PC-3 (cell line): ENCODE results near the gene ARHGAP6. TPM values are rescaled to one million over a fixed set of nuclear protein-coding genes. Genes with fewer than 3 reads are reported as not detected.

Experiments used
- ATAC-seq: fragments of 200-7000 bp; cut with Tn5 transposase; 2 replicates; pipeline ENCODE4 v1.9.1; 2020; ENCODE audit warnings: mild to moderate bottlenecking, moderate library complexity
- BruUV-seq: library from RNA; stranded (reverse); fragments of 400-500 nt; replicated peaks from 2 replicates; lab custom pipeline; 2021; lab: Mats Ljungman, UMichigan
- CTCF ChIA-PET: fragments of 300-600 bp; sonication (Branson Sonifier 250); formaldehyde crosslinking; loops from one replicate; lab custom pipeline; 2022; ENCODE audit warnings: antibody characterized with exemption; lab: Charles Lee
- POLR2A ChIA-PET: fragments of 300-600 bp; sonication (Branson Sonifier 250); formaldehyde crosslinking; loops from one replicate; lab custom pipeline; 2022; ENCODE audit warnings: antibody characterized with exemption; ENCODE audit not compliant: unreplicated experiment; lab: Charles Lee
- DNase-seq: peaks from one replicate; pipeline ENCODE4 v3.0.0-alpha.2; 2015
- H2AFZ ChIP-seq: fragments of 300-600 bp; sonication (generic); 2 replicates; pipeline ENCODE4 v1.6.0; 2016; ENCODE audit warnings: antibody characterized with exemption, low read length
- H3F3A ChIP-seq: fragments of 300-600 bp; sonication (generic); one replicate; pipeline ENCODE4 v1.6.0; 2017; ENCODE audit warnings: antibody characterized with exemption, low read length, control low read depth, mild to moderate bottlenecking; ENCODE audit not compliant: unreplicated experiment
- H3K27ac ChIP-seq: fragments of 300-600 bp; sonication (generic); 2 replicates; pipeline ENCODE4 v1.5.1; 2016; ENCODE audit warnings: mild to moderate bottlenecking, low read length
- H3K27me3 ChIP-seq: fragments of 300-600 bp; sonication (generic); 2 replicates; pipeline ENCODE4 v1.6.1; 2016; ENCODE audit warnings: low read length, mixed read lengths
- H3K36me3 ChIP-seq: fragments of 300-600 bp; sonication (generic); 2 replicates; pipeline ENCODE4 v1.6.1; 2016; ENCODE audit warnings: low read depth, mixed run types, low read length, mixed read lengths
- H3K4me1 ChIP-seq: fragments of 300-600 bp; sonication (generic); 2 replicates; pipeline ENCODE4 v1.5.1; 2016; ENCODE audit warnings: low read length; ENCODE audit not compliant: insufficient read depth
- H3K4me2 ChIP-seq: fragments of 300-600 bp; sonication (generic); 2 replicates; pipeline ENCODE4 v1.6.0; 2016; ENCODE audit warnings: low read length
- H3K4me3 ChIP-seq: fragments of 300-600 bp; sonication (generic); 2 replicates; pipeline ENCODE4 v1.5.1; 2016; ENCODE audit warnings: mild to moderate bottlenecking, low read length, mixed read lengths
- H3K79me2 ChIP-seq: fragments of 300-600 bp; sonication (generic); 2 replicates; pipeline ENCODE4 v1.6.1; 2017; ENCODE audit warnings: low read length, mixed read lengths
- H3K9ac ChIP-seq: fragments of 300-600 bp; sonication (generic); 2 replicates; pipeline ENCODE4 v1.6.0; 2016; ENCODE audit warnings: mild to moderate bottlenecking, low read length
- H3K9me2 ChIP-seq: fragments of 300-600 bp; sonication (generic); replicated peaks from 2 replicates; pipeline ENCODE4 v1.6.1; 2016; ENCODE audit warnings: mixed run types, low read length, mixed read lengths
- H3K9me3 ChIP-seq: fragments of 300-600 bp; sonication (generic); 2 replicates; pipeline ENCODE4 v1.6.1; 2016; ENCODE audit warnings: low read length, mixed read lengths
- H4K20me1 ChIP-seq: fragments of 300-600 bp; sonication (generic); 2 replicates; pipeline ENCODE4 v1.6.1; 2016; ENCODE audit warnings: low read length, mixed read lengths
- CTCF ChIP-seq: fragments of 300-600 bp; sonication (generic); conservative IDR thresholded peaks from 2 replicates; pipeline ENCODE4 v1.5.1; 2017; ENCODE audit warnings: antibody characterized with exemption, low read depth, mild to moderate bottlenecking, low read length
- EZH2 ChIP-seq: fragments of 300-600 bp; sonication (generic); IDR thresholded peaks from one replicate; pipeline ENCODE4 v1.6.1; 2017; ENCODE audit warnings: antibody characterized with exemption, mild to moderate bottlenecking, low read length; ENCODE audit not compliant: unreplicated experiment
- EZH2phosphoT487 ChIP-seq: fragments of 300-600 bp; sonication (generic); IDR thresholded peaks from 2 replicates; pipeline ENCODE4 v1.6.1; 2018; ENCODE audit warnings: mild to moderate bottlenecking, antibody characterized with exemption, low read length, borderline replicate concordance
- intact Hi-C: fragments of 100-400 bp; cut with micrococcal nuclease; formaldehyde crosslinking; loops from 2 replicates; pipeline ENCODE4 v1.9.0; 2023
- total RNA-seq: library from RNA; depleted of rRNA; stranded (reverse); fragments of >200 nt; gene quantifications from 2 replicates; pipeline ENCODE4 v1.2.3, GENCODE V29; 2014

ARHGAP6 gene
- total RNA-seq, 1 experiment from 2014 or later: 2.8 TPM

- Histone ChIP-seq H3K36me3 (no peaks in the 10 kb centered on the region), H3K9ac (no peak overlapping the region), H3F3A (no peaks in the 10 kb centered on the region), H3K4me1 (peaks cover 19% of the 10 kb centered on the region), H3K27ac (peak overlapping the region; percentile 64), H3K4me3 (no peak overlapping the region), H4K20me1 (no peaks in the 10 kb centered on the region), H3K27me3 (no peaks in the 10 kb centered on the region), H3K9me3 (no peaks in the 10 kb centered on the region), H3K79me2 (no peaks in the 10 kb centered on the region), H3K9me2 (no peaks in the 10 kb centered on the region), H2AFZ (no peak overlapping the region), H3K4me2 (0 out of 2 replicates have a peak overlapping the region, but pooled peaks have one; percentile 27)
- ATAC-seq: peak; percentile 83
- intact Hi-C loops: loop anchor here (1.0 kb wide), 1 partner anchor 8 kb away; no protein-coding TSS in a partner anchor
- CTCF ChIA-PET: interaction anchor here (0.6 to 0.7 kb wide), 2 partner anchors 13 to 275 kb away, joined by 3 to 5 read pairs; no protein-coding TSS in a partner anchor
- DNase-seq: peak; percentile 62
- no TSS peak for BruUV-seq
- POLR2A ChIA-PET: interaction anchor here (0.6 kb wide), 3 partner anchors 92 to 423 kb away, joined by 3 to 5 read pairs (median 4); no protein-coding TSS in a partner anchor
- TF ChIP-seq CTCF (no peak), EZH2phosphoT487 (no peak), EZH2 (no peak)
Observed at GRCh38 chrX:11478026-11478425, 187.7 kb downstream of the ARHGAP6 start.

GRCh38 chrX:11474576-11474975 lies 191.1 kb downstream of the ARHGAP6 start:
- H3K27ac ChIP-seq: no peak overlapping the region
- H3K9me2 ChIP-seq: no peaks in the 10 kb centered on the region
- no TSS peak for BruUV-seq

More at GRCh38 chrX:11474576-11474975, 191.1 kb downstream of the ARHGAP6 start:
- Histone ChIP-seq H3K9me3 (no peaks in the 10 kb centered on the region), H3K79me2 (no peaks in the 10 kb centered on the region), H3K4me1 (peaks cover 36% of the 10 kb centered on the region), H3K4me2 (no peak overlapping the region), H3K27me3 (no peaks in the 10 kb centered on the region), H3K9ac (no peak overlapping the region), H4K20me1 (no peaks in the 10 kb centered on the region), H2AFZ (no peak overlapping the region), H3F3A (no peaks in the 10 kb centered on the region), H3K4me3 (no peak overlapping the region), H3K36me3 (no peaks in the 10 kb centered on the region)
- TF ChIP-seq EZH2 (no peak), CTCF (no peak), EZH2phosphoT487 (no peak)
- intact Hi-C loops: no loop called here
- ATAC-seq (no peak), DNase-seq (no peak)
- ChIA-PET CTCF (no interaction called here), POLR2A (no interaction called here)
